Neutrophil (primary cell): ENCODE measurements around the gene HHAT.
"Not testable (repeated sequence)": the region's sequence is repeated elsewhere in the genome, so short reads cannot be mapped to it uniquely, and the experiment has no call there.

ENCODE experiments used
- H3K27ac ChIP-seq: fragments of 200-600 bp; sonication (generic); 2 replicates; pipeline ENCODE4 v1.5.1; 2016; ENCODE audit warnings: mild to moderate bottlenecking, moderate library complexity
- H3K27me3 ChIP-seq: fragments of 200-600 bp; sonication (generic); 2 replicates; pipeline ENCODE4 v1.6.0; 2016; ENCODE audit warnings: mild to moderate bottlenecking
- H3K36me3 ChIP-seq: fragments of 200-600 bp; sonication (generic); 2 replicates; pipeline ENCODE4 v1.5.1; 2017
- H3K4me1 ChIP-seq, 2 experiments: fragments of 200-600 bp in 1 of 2; sonication (generic) in 1 of 2; 1 replicate in 1 of 2; 2 replicates in 1 of 2; pipeline versions ENCODE4 v1.5.1 to v1.6.1; 2013 to 2016; ENCODE audit warnings: low read depth in 1 of 2, low read length in 1 of 2, mild to moderate bottlenecking in 1 of 2, moderate library complexity in 1 of 2; ENCODE audit not compliant: control insufficient read depth in 1 of 2, insufficient read depth in 1 of 2
- H3K4me3 ChIP-seq, 2 experiments: fragments of 200-600 bp in 1 of 2; sonication (generic) in 1 of 2; 1 replicate in 1 of 2; 2 replicates in 1 of 2; pipeline ENCODE4 v1.5.1; 2013 to 2016; ENCODE audit warnings: low read depth in 1 of 2, low read length in 1 of 2, mild to moderate bottlenecking in 1 of 2, moderate library complexity in 1 of 2
- H3K9me3 ChIP-seq: fragments of 200-600 bp; sonication (generic); 2 replicates; pipeline ENCODE4 v1.5.1; 2016
- TF ChIP-seq, protein P1 (sequence below): fragments of 200-600 bp; sonication (generic); IDR thresholded peaks from 2 replicates; pipeline ENCODE4 v1.5.1; 2016; ENCODE audit warnings: antibody characterized with exemption

The HHAT gene

DNA sequence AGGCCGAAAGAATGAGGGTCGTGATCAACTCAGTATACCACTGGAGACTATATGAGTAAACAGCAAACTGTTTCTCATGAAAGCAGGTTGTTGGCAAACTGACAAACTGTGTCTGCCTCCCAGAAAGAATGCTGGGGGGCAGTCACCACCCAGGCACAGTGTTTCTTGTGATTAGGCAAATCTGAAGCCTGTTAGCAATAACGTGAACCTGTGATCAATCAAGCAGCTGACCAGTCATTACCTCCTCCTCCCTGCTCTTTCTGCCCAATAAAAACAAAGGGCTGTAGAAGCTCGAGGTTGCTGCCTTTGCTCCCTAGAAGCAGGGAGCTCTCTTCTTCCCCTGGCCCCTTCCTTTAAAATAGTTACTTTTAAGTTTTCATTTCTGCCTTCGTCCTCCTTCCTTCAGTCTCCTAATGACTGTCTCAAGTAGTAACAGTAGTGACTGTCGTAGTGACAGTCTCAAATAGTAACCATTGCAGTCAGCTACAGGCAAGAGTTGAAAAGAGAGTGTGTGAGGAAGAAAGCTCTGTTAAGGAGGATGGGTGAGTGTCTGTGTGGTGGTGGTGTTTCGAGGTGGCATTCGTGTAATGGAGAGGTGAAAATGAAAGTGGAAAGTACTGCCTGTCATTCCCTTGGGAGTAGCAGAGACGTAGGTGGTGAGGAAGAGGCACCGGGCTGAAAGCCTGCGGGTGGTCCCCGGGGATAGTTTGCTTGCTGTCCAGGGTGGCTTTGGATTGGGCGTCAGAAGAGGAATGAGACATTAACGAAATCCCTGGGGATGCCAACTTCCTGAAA is 14.5 kb downstream of the HHAT start:
- H3K4me3 ChIP-seq, result no peak overlapping the region
- no peaks in the 10 kb centered on the region for H3K9me3 ChIP-seq
- TF ChIP-seq, protein P1, sequence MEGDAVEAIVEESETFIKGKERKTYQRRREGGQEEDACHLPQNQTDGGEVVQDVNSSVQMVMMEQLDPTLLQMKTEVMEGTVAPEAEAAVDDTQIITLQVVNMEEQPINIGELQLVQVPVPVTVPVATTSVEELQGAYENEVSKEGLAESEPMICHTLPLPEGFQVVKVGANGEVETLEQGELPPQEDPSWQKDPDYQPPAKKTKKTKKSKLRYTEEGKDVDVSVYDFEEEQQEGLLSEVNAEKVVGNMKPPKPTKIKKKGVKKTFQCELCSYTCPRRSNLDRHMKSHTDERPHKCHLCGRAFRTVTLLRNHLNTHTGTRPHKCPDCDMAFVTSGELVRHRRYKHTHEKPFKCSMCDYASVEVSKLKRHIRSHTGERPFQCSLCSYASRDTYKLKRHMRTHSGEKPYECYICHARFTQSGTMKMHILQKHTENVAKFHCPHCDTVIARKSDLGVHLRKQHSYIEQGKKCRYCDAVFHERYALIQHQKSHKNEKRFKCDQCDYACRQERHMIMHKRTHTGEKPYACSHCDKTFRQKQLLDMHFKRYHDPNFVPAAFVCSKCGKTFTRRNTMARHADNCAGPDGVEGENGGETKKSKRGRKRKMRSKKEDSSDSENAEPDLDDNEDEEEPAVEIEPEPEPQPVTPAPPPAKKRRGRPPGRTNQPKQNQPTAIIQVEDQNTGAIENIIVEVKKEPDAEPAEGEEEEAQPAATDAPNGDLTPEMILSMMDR, result no peak
- H3K27ac ChIP-seq, result no peak overlapping the region
- no peaks in the 10 kb centered on the region for H3K36me3 ChIP-seq
- H3K27me3 ChIP-seq, result no peaks in the 10 kb centered on the region
- no peaks in the 10 kb centered on the region for H3K4me1 ChIP-seq

- Histone ChIP-seq H3K27ac (no peak overlapping the region), H3K9me3 (no peaks in the 10 kb centered on the region), H3K4me1 (no peaks in the 10 kb centered on the region), H3K36me3 (no peaks in the 10 kb centered on the region), H3K27me3 (no peaks in the 10 kb centered on the region), H3K4me3 (no peak overlapping the region)
- TF ChIP-seq, protein P1, result no peak
These were observed 16.0 kb downstream of the HHAT start for GRCh38 chr1:210344706-210345105.

GRCh38 chr1:210347112-210347511 is 18.4 kb downstream of the HHAT start:
- Histone ChIP-seq H3K4me1 (no peaks in the 10 kb centered on the region), H3K36me3 (no peaks in the 10 kb centered on the region), H3K9me3 (no peaks in the 10 kb centered on the region), H3K27ac (no peak overlapping the region), H3K27me3 (no peaks in the 10 kb centered on the region), H3K4me3 (no peak overlapping the region)
- TF ChIP-seq, protein P1, result no peak

DNA sequence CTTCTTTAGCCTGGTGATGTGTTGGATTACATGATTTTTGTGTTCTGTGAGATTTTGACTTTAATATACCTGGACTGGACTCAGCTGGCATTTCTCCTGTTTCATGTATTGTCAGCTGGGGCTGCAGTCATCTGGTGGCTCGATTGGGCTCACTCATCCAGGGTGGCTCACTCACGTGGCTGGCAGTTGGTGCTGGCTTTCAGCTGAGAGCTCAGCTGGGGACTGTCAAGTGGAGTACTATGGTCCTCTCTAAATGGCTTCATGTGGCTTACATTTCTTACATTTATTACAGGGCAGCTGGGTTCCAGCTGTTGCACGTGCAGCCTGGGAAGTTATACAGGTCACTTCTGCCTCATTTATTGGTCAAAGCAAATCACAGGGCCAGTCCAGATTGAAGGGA is 22.8 kb downstream of the HHAT start:
- Histone ChIP-seq H3K9me3 (no peaks in the 10 kb centered on the region), H3K36me3 (no peaks in the 10 kb centered on the region), H3K27me3 (no peaks in the 10 kb centered on the region), H3K4me1 (no peaks in the 10 kb centered on the region), H3K27ac (no peak overlapping the region), H3K4me3 (no peak overlapping the region)
- TF ChIP-seq, protein P1, result no peak

GRCh38 chr1:210352575-210352974 is 23.9 kb downstream of the HHAT start:
- Histone ChIP-seq H3K4me1 (no peaks in the 10 kb centered on the region), H3K4me3 (no peak overlapping the region), H3K27me3 (no peaks in the 10 kb centered on the region), H3K36me3 (no peaks in the 10 kb centered on the region), H3K9me3 (no peaks in the 10 kb centered on the region), H3K27ac (no peak overlapping the region)
- TF ChIP-seq, protein P1, result no peak

DNA sequence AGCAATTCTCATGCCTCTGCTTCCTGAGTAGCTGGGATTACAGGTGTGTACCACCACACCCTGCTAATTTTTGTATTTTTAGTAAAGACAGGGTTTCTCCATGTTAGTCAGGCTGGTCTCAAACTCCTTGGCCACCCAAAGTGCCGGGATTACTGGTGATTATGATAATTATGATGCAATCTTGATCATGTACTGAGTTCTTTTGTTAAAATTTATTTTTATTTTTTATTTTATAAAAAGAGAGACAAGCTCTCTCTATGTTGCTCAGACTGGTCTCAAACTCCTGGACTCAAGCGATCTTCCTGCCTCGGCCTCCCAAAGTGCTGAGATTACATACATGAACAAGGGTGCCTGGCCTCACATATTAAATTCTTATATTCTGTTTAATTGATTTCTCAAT is 25.6 kb downstream of the HHAT start:
- not testable (repeated sequence) for H3K4me1 ChIP-seq, H3K9me3 ChIP-seq, H3K27ac ChIP-seq, H3K36me3 ChIP-seq, H3K4me3 ChIP-seq, H3K27me3 ChIP-seq
